GM18867 (cell line): ENCODE results near the gene NKAIN2.

Experiments used
- ATAC-seq: cut with Tn5 transposase; IDR thresholded peaks from one replicate; pipeline ENCODE4 v1.9.1; 2021; ENCODE audit warnings: mild to moderate bottlenecking, moderate library complexity; ENCODE audit not compliant: unreplicated experiment

Gene NKAIN2

GRCh38 chr6:124859366-124859765 is 1055.7 kb downstream of the NKAIN2 start:
- ATAC-seq, result no peak

- no peak for ATAC-seq
Observed at GRCh38 chr6:124866040-124866439, 1062.4 kb downstream of the NKAIN2 start.

GRCh38 chr6:124867121-124867520 is 1063.5 kb downstream of the NKAIN2 start:
- ATAC-seq, result no peak

DNA sequence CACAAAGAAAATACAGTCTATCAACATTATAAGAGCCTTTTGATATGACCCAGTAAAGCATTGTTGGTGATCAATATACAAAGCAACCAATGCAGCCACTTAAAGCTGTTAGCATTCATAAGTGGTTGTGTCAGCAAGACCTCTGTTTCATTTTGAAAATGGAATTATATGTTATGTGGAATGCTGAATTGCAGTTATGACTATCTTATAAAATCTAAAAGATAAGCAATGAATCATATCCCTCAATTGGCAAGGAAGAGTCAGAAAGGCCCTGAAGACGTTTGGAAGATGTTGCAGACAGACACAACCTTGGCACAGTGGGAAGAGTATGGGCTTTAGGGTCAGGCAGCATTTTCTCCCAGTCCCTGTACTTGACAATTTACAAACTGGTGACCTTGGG is 1064.8 kb downstream of the NKAIN2 start:
- no peak for ATAC-seq

DNA sequence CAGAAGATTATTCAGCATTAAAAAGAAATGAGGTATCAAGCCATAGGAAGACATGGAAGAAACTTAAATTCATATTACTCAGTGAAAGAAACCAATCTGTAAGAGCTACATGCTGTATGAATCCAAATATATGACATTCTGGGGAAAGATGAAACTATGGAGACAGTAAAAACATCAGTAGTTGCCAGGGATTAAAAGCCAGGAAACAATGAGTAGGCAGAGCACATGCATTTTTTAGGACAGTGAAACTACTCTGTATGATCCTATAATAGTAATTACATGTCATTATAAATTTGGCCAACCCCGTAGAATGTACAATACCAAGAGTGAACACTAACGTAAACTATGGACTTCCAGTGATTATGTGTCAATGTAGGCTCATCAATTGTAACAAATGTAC is 1065.8 kb downstream of the NKAIN2 start:
- ATAC-seq, result no peak

DNA sequence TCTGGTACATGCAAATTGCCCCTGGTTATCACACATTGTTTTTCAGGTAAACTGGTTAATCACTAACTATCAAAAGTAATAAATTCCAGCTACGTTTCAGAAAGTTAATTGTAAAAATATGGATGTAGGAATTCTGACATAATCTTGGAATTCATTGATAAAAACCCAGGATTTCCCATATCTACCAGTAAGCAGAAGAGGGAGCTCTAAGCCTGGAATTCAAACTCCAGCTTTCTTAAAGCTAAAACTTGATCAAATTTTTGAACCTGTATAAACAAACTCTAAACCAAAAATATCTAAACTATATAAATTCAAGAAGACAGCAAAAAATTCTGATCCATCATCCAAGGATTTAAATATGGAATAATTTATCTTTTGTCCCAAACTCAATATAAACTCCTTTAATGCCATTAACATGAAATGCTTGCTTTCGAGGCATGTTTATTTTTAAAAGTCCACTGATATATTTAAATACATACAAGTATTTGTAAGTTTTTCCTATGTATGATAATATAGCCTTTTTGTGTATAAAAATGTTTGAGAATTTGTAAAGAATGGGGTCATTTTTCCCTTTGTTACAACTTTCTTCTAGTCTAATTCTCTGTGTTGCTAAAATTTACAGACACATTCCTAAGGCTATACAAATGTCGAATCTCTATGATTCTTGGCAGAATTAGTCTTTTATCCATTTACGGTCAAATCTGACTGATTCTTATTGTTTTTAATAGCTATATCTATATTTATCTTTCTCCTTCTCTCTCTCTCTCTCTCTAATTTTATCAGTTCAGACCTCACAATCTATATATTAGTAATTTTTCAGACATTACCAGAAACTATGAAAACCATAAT is 1067.2 kb downstream of the NKAIN2 start:
- no peak for ATAC-seq

DNA sequence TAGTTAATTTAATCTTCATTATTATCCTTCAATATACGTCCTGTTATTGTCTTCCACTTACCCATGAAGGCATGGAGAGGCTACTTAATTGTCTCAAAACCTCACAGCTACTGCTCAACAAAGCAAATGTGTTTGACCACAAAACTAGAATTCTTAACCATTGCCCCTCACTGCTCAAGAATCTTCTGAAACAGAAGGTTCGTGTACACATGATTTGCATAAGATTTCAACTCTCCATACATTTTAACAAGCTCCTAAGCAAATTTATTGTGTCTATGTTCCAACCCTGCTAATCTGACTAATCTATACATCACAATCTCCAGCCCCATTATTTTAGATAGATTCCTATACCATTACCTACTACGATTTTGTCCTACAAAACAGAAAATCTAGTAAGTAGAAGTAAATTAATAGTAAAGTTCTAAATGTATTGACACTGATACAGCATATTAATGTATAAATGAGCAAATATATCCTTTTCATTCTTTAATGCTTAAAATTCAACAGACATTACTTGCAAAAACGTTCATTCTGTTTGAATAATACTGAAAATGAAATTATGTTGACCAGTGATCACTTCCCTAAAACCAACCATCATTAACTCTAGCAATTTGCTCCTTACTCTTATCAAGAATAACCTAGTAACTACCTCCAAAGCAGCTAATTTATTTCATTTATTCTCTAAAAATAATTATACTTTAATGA is 1068.8 kb downstream of the NKAIN2 start:
- ATAC-seq, result peak; percentile 83

DNA sequence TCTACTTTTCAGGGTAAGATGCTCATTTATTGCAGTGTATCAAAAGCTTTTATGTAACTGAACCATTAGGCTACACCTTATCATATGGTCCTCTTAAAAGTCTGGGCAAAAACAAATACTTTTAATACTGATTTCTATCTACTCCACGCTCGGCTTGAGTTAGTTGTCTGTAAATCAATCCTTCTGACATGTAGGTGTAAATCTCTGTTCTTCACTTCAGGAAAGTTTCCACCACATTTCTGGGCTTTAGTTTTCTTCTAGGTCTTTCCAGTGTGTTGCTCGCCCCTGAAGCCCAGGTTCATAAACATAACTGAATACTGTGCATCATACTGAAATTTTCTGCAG is 1069.4 kb downstream of the NKAIN2 start:
- peak; percentile 27 for ATAC-seq
